ENCODE results near the gene PEX14.

Gene PEX14

DNA sequence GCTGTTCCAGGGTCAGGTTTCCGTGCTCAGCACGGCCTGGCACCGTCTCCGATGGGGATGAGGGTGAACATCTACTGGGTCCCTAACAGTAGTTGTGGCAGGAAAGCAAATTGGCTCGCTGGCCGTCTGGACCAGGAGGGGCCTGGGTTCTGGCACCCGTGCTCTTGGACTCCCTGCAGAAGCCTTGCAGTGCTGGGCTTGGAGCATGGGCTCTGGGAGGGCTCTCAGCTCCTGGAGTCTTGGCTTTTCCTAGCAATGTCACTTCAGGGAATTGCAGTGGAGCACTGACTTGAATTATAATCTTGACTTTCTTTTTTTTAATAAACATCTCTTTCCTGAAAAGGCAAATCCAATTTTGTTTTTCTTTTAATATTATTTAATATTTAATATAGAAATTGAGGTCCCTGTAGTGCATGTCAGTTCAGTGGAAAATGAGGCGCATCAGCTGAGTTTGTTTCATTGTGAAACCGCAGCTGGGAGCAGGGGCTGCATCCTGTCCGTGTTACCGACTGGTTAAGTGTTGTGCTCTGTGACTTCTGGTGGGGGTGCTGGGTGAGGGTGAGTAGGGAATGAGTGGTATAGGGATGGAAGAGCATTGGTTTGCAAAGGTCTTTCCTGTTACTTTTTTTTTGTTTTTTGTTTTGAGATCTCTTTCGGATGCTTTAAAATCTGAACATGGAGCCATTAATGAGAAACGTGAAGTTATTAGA, 64.1 kb downstream of the PEX14 start:
- H3K4me1 ChIP-seq (ENCODE audit: control insufficient read depth, insufficient read depth, low read length, poor library complexity, severe bottlenecking): no peaks in the 10 kb centered on the region
- no peak for DNase-seq
- H3K27ac ChIP-seq (ENCODE audit: insufficient read depth, low read length, poor library complexity, severe bottlenecking): no peak overlapping the region
- H3K27me3 ChIP-seq (replicated peaks; ENCODE audit: control insufficient read depth, insufficient read depth, low read length, poor library complexity, severe bottlenecking): no peaks in the 10 kb centered on the region
- no peak overlapping the region for H3K4me3 ChIP-seq (ENCODE audit: insufficient read depth, low read depth, low read length, poor library complexity, severe bottlenecking)
- H3K9me3 ChIP-seq (ENCODE audit: control insufficient read depth, low read length): no peaks in the 10 kb centered on the region
- no peaks in the 10 kb centered on the region for H3K36me3 ChIP-seq (ENCODE audit: control insufficient read depth, insufficient read depth, low read length)

DNA sequence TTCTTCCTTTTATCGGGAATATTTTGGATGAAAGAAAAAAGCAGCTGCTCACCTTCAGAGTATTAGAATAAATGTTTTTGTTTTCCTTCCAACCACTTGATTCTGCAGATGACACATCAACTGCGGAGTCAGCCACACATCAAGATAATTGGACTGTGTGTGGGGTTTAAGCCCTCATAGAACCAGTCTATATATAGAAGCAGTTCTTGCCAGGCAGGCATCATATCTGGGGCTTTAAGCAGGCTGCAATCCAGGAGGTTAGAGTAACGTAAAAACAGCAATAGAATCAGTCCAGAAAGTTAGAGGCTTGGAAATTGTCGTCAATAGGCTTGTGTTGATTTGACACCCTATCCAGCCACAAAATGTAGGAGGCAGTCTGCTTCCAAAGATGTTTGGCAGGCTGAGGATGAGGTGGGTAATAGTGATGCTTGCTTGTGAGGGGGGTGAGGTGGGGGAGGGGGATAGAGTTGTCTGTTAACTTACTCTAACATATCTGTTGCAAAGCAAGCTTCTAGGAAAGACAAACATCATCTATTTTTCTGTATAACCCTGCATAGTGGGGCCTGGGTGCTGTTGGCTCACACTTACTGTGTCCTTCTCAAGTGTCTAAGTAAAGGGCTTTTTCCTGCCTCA, 64.8 kb downstream of the PEX14 start:
- Histone ChIP-seq H3K9me3 (ENCODE audit: control insufficient read depth, low read length) (no peaks in the 10 kb centered on the region), H3K4me1 (ENCODE audit: control insufficient read depth, insufficient read depth, low read length, poor library complexity, severe bottlenecking) (no peaks in the 10 kb centered on the region), H3K27ac (ENCODE audit: insufficient read depth, low read length, poor library complexity, severe bottlenecking) (no peak overlapping the region), H3K27me3 (replicated peaks; ENCODE audit: control insufficient read depth, insufficient read depth, low read length, poor library complexity, severe bottlenecking) (no peaks in the 10 kb centered on the region), H3K36me3 (ENCODE audit: control insufficient read depth, insufficient read depth, low read length) (no peaks in the 10 kb centered on the region), H3K4me3 (ENCODE audit: insufficient read depth, low read depth, low read length, poor library complexity, severe bottlenecking) (no peak overlapping the region)
- DNase-seq: no peak

DNA sequence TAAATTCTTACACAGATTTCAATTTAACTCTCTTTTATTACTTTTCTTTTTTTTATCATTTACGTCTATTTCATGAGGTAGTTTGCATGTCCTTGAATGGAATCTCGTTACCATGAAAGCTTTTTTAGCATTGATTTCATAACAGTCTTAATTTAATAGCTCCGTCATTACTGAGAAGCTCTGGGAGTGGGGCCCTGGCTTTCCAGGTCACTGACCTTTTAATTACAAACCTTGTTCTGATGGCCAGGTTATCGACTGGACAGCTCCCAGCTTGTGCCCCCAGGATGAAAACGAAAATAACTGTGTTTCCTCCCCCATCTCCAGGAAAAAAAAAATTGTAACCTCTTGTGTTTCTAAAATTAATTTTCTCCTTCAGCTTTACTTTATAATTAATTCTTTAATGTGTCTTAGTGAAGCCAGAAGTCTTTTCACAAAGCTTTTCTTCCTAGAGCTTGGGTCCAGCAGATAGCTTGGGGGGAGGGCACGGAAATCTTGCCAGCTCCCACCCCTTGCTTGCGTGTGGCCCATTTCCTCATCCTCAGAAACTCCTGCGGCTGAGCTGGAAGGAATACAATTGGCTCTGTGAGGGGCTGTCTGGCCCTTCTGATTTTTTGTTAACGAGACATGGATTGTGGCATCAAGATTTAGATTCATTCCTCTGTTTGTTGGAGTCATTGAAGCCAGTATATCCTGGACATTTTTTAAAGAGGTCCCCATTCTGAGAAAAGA, 65.7 kb downstream of the PEX14 start:
- H3K27ac ChIP-seq (ENCODE audit: insufficient read depth, low read length, poor library complexity, severe bottlenecking): no peak overlapping the region
- no peak for DNase-seq
- H3K36me3 ChIP-seq (ENCODE audit: control insufficient read depth, insufficient read depth, low read length): no peaks in the 10 kb centered on the region

DNA sequence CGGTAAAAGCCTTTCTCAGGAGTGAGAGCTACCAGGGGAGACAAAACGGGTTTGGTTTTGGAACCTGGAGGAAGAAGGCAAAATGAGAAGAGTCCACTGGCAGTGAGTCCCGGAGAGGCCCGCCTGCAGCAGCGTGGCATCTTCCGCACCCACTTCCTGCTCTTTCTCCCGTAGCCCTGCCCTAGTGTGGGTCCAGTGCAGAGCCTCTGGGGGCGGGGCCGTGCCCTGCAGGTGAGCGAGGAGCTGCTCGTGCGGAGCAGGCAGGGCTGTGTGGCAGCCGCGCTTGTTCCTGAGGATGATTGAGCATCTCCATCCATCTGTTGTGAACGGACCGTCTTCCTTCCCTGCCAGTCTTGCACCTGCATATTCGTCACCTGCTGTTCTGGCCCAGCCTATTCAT, 66.5 kb downstream of the PEX14 start:
- DNase-seq: no peak
- Histone ChIP-seq H3K36me3 (ENCODE audit: control insufficient read depth, insufficient read depth, low read length) (no peaks in the 10 kb centered on the region), H3K4me3 (ENCODE audit: insufficient read depth, low read depth, low read length, poor library complexity, severe bottlenecking) (no peak overlapping the region), H3K4me1 (ENCODE audit: control insufficient read depth, insufficient read depth, low read length, poor library complexity, severe bottlenecking) (no peaks in the 10 kb centered on the region), H3K9me3 (ENCODE audit: control insufficient read depth, low read length) (no peaks in the 10 kb centered on the region), H3K27me3 (replicated peaks; ENCODE audit: control insufficient read depth, insufficient read depth, low read length, poor library complexity, severe bottlenecking) (no peaks in the 10 kb centered on the region), H3K27ac (ENCODE audit: insufficient read depth, low read length, poor library complexity, severe bottlenecking) (no peak overlapping the region)

More for the DNA sequence above, 65.7 kb downstream of the PEX14 start:
- H3K4me1 ChIP-seq (ENCODE audit: control insufficient read depth, insufficient read depth, low read length, poor library complexity, severe bottlenecking): no peaks in the 10 kb centered on the region
- H3K4me3 ChIP-seq (ENCODE audit: insufficient read depth, low read depth, low read length, poor library complexity, severe bottlenecking): no peak overlapping the region
- H3K27me3 ChIP-seq (replicated peaks; ENCODE audit: control insufficient read depth, insufficient read depth, low read length, poor library complexity, severe bottlenecking): no peaks in the 10 kb centered on the region
- H3K9me3 ChIP-seq (ENCODE audit: control insufficient read depth, low read length): no peaks in the 10 kb centered on the region

DNA sequence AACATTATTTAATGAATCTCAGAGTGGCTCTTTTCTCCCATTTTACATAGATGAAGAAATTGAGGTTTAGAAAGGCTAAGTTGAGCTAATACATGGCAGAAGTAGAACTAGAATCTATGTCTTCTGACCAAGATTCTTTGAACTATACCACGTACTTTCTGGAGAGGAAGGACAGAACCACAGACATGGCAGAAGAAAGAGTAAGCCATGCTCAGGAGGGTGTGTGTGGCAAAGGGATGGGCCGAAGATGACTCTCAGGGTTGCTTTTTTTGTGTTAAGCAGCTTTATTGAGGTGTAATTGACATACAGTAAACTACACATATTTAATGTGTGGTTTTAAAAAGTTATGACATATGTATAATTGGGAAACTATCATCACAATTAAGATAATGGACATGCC, 69.5 kb downstream of the PEX14 start:
- H3K27me3 ChIP-seq (replicated peaks; ENCODE audit: control insufficient read depth, insufficient read depth, low read length, poor library complexity, severe bottlenecking): no peaks in the 10 kb centered on the region
- no peak for DNase-seq
- H3K4me1 ChIP-seq (ENCODE audit: control insufficient read depth, insufficient read depth, low read length, poor library complexity, severe bottlenecking): no peaks in the 10 kb centered on the region
- H3K27ac ChIP-seq (ENCODE audit: insufficient read depth, low read length, poor library complexity, severe bottlenecking): no peak overlapping the region
- H3K4me3 ChIP-seq (ENCODE audit: insufficient read depth, low read depth, low read length, poor library complexity, severe bottlenecking): no peak overlapping the region
- H3K9me3 ChIP-seq (ENCODE audit: control insufficient read depth, low read length): no peaks in the 10 kb centered on the region
- no peaks in the 10 kb centered on the region for H3K36me3 ChIP-seq (ENCODE audit: control insufficient read depth, insufficient read depth, low read length)

DNA sequence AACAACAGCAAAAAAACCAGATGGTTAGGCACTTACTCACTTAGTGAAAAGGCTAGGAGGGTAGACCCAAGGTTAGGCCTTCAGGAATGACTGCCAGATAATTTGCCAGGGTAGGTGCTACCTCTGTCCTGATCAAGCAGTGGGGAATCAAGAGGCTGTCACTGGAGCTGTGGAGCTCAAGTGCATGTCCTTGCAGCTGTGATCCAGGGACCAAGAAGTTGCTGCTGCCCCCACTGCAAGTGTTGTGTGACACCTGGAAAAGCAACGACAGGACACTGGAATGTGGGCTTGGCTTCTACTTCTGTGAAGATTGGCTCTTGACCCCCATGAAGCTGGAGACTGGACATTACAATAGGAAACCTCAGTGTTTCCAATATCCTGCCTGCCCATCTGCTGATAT, 72.1 kb downstream of the PEX14 start:
- H3K9me3 ChIP-seq (ENCODE audit: control insufficient read depth, low read length): no peaks in the 10 kb centered on the region

DNA sequence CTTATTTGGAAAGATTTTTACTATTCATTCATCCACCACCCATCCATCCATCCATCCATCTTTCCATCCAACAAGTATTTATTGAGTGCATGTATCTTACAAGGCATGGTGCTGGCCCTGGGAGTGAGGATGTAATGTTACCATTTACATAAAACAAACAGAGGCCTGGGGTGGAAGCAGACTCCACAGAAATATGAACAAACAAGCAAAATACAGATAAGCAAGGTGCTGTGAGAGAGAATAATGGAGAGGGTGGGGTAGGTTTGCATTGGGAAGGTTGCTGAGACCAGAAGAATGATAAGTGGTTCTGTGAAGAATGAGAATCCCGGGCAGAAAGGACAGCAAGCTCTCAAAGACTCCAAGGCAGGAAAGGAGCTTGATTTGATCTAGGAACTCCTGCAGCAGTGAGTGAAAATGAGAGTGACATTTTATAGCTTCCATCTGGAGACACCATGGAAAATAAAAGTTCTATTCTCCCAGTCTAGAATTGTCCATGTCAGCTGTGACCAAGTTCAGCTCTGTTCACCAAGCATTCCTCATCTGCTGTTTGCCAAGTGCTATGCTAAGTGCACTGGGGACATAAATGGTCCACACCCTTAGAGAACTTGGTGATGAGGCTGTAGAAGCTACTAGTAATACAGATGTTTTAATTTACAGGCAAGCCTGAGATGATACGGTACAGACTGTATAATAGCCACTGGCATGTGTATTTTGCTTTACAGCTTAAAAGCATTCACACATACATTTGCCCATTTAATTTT, 75.3 kb downstream of the PEX14 start:
- no peaks in the 10 kb centered on the region for H3K36me3 ChIP-seq (ENCODE audit: control insufficient read depth, insufficient read depth, low read length)
- no peaks in the 10 kb centered on the region for H3K27me3 ChIP-seq (replicated peaks; ENCODE audit: control insufficient read depth, insufficient read depth, low read length, poor library complexity, severe bottlenecking)
- H3K9me3 ChIP-seq (ENCODE audit: control insufficient read depth, low read length): no peaks in the 10 kb centered on the region
- no peak overlapping the region for H3K4me3 ChIP-seq (ENCODE audit: insufficient read depth, low read depth, low read length, poor library complexity, severe bottlenecking)
- no peaks in the 10 kb centered on the region for H3K4me1 ChIP-seq (ENCODE audit: control insufficient read depth, insufficient read depth, low read length, poor library complexity, severe bottlenecking)
- H3K27ac ChIP-seq (ENCODE audit: insufficient read depth, low read length, poor library complexity, severe bottlenecking): no peak overlapping the region
- DNase-seq: no peak

More for the DNA sequence above, 72.1 kb downstream of the PEX14 start:
- no peak overlapping the region for H3K4me3 ChIP-seq (ENCODE audit: insufficient read depth, low read depth, low read length, poor library complexity, severe bottlenecking)
- DNase-seq: no peak
- no peaks in the 10 kb centered on the region for H3K4me1 ChIP-seq (ENCODE audit: control insufficient read depth, insufficient read depth, low read length, poor library complexity, severe bottlenecking)
- no peak overlapping the region for H3K27ac ChIP-seq (ENCODE audit: insufficient read depth, low read length, poor library complexity, severe bottlenecking)
- no peaks in the 10 kb centered on the region for H3K36me3 ChIP-seq (ENCODE audit: control insufficient read depth, insufficient read depth, low read length)
- H3K27me3 ChIP-seq (replicated peaks; ENCODE audit: control insufficient read depth, insufficient read depth, low read length, poor library complexity, severe bottlenecking): no peaks in the 10 kb centered on the region

DNA sequence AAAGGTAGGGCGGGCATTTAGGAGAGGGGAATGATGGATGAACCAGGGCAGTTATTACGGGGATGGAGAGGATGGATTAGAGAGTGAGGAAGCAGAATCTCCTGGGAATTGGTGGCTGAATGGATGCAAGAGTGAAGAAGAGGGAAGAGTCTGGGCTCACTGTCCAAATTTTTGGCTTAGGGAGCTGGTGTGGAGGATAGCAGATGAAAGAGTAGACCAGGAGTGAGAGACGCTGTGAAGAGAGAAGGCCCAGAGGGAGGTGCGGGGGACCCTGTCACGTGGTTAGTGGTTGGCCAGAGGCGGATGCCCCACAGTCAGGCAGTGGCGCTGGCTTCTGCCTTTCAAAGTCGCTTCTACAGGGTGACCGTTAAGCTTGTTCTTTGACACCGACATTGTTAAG, 78.4 kb downstream of the PEX14 start:
- no peak for DNase-seq
- Histone ChIP-seq H3K27ac (ENCODE audit: insufficient read depth, low read length, poor library complexity, severe bottlenecking) (no peak overlapping the region), H3K27me3 (replicated peaks; ENCODE audit: control insufficient read depth, insufficient read depth, low read length, poor library complexity, severe bottlenecking) (no peaks in the 10 kb centered on the region)

DNA sequence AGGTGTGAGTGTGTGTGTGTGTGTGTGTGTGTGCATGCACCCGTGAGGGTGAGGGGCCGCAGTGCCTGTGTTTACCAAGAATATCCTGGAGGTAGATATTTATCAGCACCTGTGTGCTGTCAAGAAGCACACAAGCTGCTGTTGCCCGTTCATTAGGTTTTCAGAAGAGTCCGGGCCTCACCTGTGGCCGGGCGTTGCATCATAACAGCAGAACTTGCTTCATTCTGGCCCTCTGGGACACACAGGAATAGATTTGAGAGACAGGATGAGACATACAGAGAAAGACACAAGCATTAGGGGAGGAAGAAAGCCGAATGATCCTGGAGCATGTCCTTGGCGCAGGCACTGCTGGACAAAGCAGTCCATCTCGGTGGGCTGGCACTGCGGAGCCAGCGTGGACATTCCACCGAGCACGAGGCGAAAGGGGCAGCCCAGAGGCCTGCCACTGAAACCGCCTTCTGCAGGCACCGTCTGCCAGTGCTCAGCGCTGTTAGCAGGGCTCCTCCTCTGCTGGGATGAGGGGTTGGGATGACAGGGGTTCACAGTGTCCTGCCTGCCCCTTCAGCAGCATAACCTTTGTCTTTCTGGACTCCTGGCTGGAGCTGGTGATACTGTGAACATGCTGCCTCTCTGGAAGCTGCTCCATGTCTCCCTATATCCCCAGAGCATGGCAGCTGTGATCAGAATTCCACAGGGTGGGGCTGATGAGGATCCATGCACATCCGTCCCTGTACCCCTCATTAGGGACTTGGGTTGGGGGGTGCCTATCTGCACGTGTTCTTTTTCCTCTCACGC, 81.1 kb downstream of the PEX14 start:
- Histone ChIP-seq H3K4me1 (ENCODE audit: control insufficient read depth, insufficient read depth, low read length, poor library complexity, severe bottlenecking) (no peaks in the 10 kb centered on the region), H3K36me3 (ENCODE audit: control insufficient read depth, insufficient read depth, low read length) (no peaks in the 10 kb centered on the region), H3K9me3 (ENCODE audit: control insufficient read depth, low read length) (no peaks in the 10 kb centered on the region), H3K27me3 (replicated peaks; ENCODE audit: control insufficient read depth, insufficient read depth, low read length, poor library complexity, severe bottlenecking) (no peaks in the 10 kb centered on the region), H3K4me3 (ENCODE audit: insufficient read depth, low read depth, low read length, poor library complexity, severe bottlenecking) (no peak overlapping the region), H3K27ac (ENCODE audit: insufficient read depth, low read length, poor library complexity, severe bottlenecking) (no peak overlapping the region)
- DNase-seq: no peak

More for the DNA sequence above, 78.4 kb downstream of the PEX14 start:
- no peaks in the 10 kb centered on the region for H3K9me3 ChIP-seq (ENCODE audit: control insufficient read depth, low read length)
- H3K36me3 ChIP-seq (ENCODE audit: control insufficient read depth, insufficient read depth, low read length): no peaks in the 10 kb centered on the region
- H3K4me3 ChIP-seq (ENCODE audit: insufficient read depth, low read depth, low read length, poor library complexity, severe bottlenecking): no peak overlapping the region
- no peaks in the 10 kb centered on the region for H3K4me1 ChIP-seq (ENCODE audit: control insufficient read depth, insufficient read depth, low read length, poor library complexity, severe bottlenecking)

Measured in effector memory CD4-positive, alpha-beta T cell (primary cell).